ENCODE measurements around the gene FKBP6. TPM values are rescaled to one million over a fixed set of nuclear protein-coding genes. Genes with fewer than 3 reads are reported as not detected.
"Not testable (repeated sequence)": the region's sequence is repeated elsewhere in the genome, so short reads cannot be mapped to it uniquely, and the experiment has no call there.

The FKBP6 gene
- total RNA-seq, 2 experiments from 2014 or later = not detected

DNA sequence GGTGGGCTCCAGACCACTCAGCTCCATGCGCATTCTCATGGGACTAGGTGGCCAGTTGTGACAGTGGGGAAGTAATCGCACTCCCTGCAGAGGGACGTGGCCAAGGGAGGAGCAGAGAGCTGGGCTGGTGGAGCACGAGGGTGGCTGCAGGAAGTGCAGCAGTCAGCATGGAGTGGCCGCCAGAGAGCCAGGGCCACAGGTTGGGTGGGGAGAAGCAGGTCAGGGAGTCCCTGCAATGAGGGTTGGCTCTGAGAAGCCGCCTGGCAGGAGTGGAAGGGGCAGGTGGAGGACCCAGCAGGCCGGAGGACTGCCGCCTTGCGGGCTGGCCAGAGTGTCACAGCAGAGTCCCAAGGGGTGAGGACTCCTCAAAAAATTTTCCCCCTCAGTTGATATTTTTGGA, 26.2 kb downstream of the FKBP6 start:
- Mint-ChIP-seq H3K9me3 (ENCODE audit: low read depth) (no peaks in the 10 kb centered on the region), H3K27me3 (peaks cover 9% of the 10 kb centered on the region), H3K27ac (no peak overlapping the region), H3K4me3 (no peak overlapping the region), H3K36me3 (no peaks in the 10 kb centered on the region), H3K4me1 (peaks cover 6% of the 10 kb centered on the region)
- ATAC-seq = no peak
- no peak for DNase-seq
- CTCF ChIA-PET = no interaction called here

DNA sequence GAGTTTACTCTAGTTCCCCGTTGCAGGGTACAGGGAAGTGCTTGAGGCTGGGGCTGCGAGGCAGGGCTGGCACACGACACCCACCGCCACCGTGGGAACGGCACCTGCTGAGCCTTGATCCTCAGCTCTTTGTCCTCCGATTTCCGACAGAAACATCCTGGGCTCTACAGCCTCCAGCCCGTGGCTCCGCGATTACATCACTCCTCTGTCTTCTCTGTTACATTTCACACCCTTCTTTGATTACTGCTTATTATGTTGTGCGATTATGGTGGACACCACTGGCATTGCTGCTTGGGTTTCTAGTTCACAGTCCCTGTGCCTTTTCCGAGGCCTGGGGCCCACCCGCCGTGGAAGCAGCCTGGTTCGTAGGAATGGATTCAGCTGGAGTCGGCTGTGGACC, 26.9 kb downstream of the FKBP6 start:
- H3K36me3 Mint-ChIP-seq = no peaks in the 10 kb centered on the region
- ATAC-seq = no peak
- H3K4me1 Mint-ChIP-seq = peaks cover 6% of the 10 kb centered on the region
- CTCF ChIA-PET = no interaction called here
- H3K27ac Mint-ChIP-seq = no peak overlapping the region
- no peak overlapping the region for H3K4me3 Mint-ChIP-seq
- no peaks in the 10 kb centered on the region for H3K9me3 Mint-ChIP-seq (ENCODE audit: low read depth)
- no peak for DNase-seq
- H3K27me3 Mint-ChIP-seq = peaks cover 12% of the 10 kb centered on the region

DNA sequence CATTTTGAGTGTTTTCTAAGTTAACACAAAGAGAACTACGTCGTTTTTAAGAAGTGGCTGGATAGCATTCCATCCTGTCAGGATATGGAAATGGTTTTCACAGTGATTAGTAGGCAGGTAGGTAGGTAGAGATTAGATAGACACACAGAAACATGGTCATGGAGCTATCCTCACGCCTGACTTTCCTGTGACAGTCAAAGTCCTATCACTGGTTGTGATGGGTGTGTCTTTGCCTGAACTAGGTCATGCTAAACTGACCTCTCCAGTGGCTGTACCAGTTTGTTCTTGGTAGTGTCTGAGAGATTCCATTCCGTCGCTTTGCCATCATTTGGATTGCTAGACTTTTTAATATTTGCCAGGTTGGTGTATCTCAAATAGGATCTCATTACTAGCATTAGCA, 28.2 kb downstream of the FKBP6 start:
- ATAC-seq = no peak

DNA sequence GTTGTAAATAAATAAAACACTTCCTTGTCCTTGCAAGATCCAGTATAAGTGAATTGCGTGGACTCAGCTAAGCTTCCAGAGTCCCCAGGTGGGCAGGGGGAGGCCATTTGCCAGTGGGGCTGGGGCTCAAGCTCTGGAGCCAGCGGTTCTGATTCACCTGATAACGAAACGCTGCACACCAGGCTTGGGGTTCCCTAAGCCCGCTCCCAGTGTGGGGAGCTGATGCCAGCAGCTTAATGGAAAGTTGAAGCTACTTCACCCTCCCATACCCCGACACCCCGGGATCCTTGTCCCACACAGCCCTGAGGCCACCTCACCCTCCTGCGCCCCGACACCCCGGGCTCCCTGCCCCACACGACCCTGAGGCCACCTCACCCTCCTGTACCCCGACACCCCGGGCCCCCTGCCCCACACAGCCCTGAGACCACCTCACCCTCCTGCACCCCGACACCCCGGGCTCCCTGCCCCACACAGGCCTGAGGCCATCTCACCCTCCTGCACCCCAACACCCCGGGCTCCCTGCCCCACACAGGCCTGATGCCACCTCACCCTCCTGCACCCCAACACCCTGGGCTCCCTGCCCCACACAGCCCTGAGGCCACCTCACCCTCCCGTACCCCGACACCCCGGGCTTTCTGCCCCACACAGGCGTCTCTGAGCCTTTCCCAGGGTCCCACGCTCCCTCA, 30.8 kb downstream of the FKBP6 start:
- Mint-ChIP-seq H3K9me3 (ENCODE audit: low read depth) (no peaks in the 10 kb centered on the region), H3K27ac (no peak overlapping the region), H3K27me3 (peaks cover 12% of the 10 kb centered on the region), H3K4me3 (no peak overlapping the region), H3K4me1 (peaks cover 4% of the 10 kb centered on the region), H3K36me3 (no peaks in the 10 kb centered on the region)
- CTCF ChIA-PET = no interaction called here
- ATAC-seq (no peak), DNase-seq (no peak)

More for the DNA sequence above, 28.2 kb downstream of the FKBP6 start:
- CTCF ChIA-PET = no interaction called here
- Mint-ChIP-seq H3K27ac (no peak overlapping the region), H3K27me3 (peaks cover 12% of the 10 kb centered on the region), H3K9me3 (ENCODE audit: low read depth) (no peaks in the 10 kb centered on the region), H3K4me1 (peaks cover 6% of the 10 kb centered on the region), H3K4me3 (no peak overlapping the region), H3K36me3 (no peaks in the 10 kb centered on the region)
- DNase-seq = no peak

DNA sequence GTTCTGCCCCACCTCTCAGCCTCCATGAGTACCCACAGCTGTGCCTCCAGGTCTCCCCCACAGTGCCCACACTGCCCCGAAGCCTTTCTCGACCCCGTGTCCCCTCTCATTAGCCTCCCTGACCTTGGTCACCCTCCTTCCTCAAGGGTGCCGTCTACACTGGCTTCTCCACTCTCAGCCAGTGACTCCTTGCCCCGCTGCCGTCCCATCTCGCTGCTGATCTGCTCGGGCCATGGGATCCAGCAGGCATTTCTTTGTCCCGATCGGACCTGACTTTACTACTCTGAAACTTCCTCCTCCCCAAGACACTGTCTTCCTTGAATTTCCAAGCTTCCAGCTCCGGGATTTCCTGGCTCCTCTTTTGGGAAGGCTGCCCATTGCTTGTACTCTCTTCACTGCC, 31.3 kb downstream of the FKBP6 start:
- no peak overlapping the region for H3K4me3 Mint-ChIP-seq
- no peaks in the 10 kb centered on the region for H3K36me3 Mint-ChIP-seq
- H3K9me3 Mint-ChIP-seq (ENCODE audit: low read depth) = no peaks in the 10 kb centered on the region
- peaks cover 4% of the 10 kb centered on the region for H3K4me1 Mint-ChIP-seq
- CTCF ChIA-PET = no interaction called here
- H3K27me3 Mint-ChIP-seq = peaks cover 12% of the 10 kb centered on the region
- no peak for DNase-seq
- no peak for ATAC-seq
- H3K27ac Mint-ChIP-seq = no peak overlapping the region

DNA sequence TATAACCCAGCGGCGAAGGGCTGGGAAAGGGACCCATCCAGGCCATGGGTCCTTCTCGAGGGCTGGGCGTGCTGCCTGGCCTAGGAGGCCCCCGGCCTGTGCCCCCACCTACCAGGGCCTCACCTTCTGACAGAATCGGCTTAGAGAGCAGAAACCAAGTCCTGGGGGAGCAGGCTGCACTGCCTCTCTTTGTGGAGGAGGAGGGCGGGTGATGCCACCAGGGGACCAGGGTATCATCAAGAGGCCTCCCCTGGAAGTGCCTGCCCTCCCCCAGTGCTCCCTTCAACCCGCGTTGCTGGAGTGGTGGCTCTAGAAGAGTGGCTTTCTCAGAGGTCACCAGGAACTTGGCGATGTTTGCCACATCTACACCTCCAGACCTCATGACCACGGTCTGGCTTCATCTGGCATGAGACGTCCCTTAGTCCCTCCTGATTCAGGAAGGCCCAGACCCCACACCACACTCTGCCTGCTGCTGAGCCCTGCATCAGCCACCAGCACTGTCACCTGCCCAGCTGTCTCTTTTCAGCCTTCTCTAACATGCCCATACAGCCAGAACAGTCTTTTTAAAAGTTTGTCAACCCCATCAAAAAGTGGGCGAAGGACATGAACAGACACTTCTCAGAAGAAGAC, 31.9 kb downstream of the FKBP6 start:
- Mint-ChIP-seq H3K27me3 (peaks cover 12% of the 10 kb centered on the region), H3K27ac (no peak overlapping the region), H3K4me3 (no peak overlapping the region), H3K9me3 (ENCODE audit: low read depth) (no peaks in the 10 kb centered on the region), H3K4me1 (peaks cover 4% of the 10 kb centered on the region), H3K36me3 (no peaks in the 10 kb centered on the region)
- ATAC-seq (no peak), DNase-seq (no peak)
- CTCF ChIA-PET = no interaction called here

DNA sequence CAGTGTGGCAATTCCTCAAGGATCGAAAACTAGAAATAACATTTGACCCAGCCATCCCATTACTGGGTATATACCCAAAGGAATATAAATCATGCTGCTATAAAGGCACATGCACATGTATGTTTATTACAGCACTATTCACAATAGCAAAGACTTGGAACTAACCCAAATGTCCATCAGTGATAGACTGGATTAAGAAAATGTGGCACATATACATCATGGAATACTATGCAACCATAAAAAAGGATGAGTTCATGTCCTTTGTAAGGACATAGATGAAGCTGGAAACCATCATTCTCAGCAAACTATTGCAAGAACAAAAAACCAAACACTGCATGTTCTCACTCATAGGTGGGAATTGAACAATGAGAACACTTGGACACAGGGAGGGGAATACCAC, 32.6 kb downstream of the FKBP6 start:
- DNase-seq; H3K4me3 Mint-ChIP-seq; H3K36me3 Mint-ChIP-seq; H3K4me1 Mint-ChIP-seq; ATAC-seq; CTCF ChIA-PET; H3K9me3 Mint-ChIP-seq (ENCODE audit: low read depth); H3K27ac Mint-ChIP-seq: not testable (repeated sequence)
- H3K27me3 Mint-ChIP-seq = peaks cover 12% of the 10 kb centered on the region

DNA sequence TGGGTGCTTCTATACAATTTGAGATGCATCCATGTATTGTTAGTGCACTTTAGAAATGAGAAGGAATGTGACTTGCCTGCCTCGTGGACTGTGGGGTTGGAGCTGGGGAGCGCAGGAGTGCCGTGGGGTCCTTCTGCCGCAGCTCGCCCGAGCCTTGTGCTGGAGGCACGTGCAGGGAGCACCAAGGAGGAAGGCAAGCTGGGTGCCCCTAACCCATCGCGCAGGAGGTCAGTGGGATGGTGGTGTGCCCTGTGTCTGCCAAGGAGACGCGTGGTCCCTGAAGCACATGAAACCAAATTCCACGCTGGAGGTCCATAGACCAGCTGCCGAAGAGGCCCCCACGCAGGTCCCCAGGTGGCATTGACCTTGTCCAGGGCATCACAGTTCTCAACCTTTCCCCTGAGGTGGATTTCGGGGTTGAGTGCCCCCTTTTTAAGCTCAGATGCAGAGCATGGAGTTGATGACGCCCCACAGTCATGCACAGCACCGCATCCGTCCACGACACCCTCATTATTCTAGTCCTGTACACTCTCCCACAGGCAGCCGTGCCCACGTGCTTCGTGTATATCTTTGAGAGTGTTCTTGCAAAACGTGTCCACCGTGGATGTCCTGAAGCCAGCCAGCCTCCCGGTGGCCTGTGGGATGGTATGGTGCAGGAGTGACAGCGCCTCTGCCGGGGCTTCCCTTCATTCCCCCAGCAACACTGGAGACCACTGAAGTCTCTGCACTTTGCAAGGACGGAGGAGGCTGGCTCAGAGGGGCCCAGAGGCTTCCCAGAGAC, 35.5 kb downstream of the FKBP6 start:
- no peaks in the 10 kb centered on the region for H3K4me1 Mint-ChIP-seq
- H3K27ac Mint-ChIP-seq = no peak overlapping the region
- no peak for DNase-seq
- H3K36me3 Mint-ChIP-seq = no peaks in the 10 kb centered on the region
- CTCF ChIA-PET = interaction anchor here (0.6 kb wide), 1 partner anchor 1646 kb away, joined by 3 read pairs; no protein-coding TSS in a partner anchor
- no peaks in the 10 kb centered on the region for H3K9me3 Mint-ChIP-seq (ENCODE audit: low read depth)
- no peak for ATAC-seq
- H3K4me3 Mint-ChIP-seq = no peak overlapping the region
- H3K27me3 Mint-ChIP-seq = peaks cover 11% of the 10 kb centered on the region

DNA sequence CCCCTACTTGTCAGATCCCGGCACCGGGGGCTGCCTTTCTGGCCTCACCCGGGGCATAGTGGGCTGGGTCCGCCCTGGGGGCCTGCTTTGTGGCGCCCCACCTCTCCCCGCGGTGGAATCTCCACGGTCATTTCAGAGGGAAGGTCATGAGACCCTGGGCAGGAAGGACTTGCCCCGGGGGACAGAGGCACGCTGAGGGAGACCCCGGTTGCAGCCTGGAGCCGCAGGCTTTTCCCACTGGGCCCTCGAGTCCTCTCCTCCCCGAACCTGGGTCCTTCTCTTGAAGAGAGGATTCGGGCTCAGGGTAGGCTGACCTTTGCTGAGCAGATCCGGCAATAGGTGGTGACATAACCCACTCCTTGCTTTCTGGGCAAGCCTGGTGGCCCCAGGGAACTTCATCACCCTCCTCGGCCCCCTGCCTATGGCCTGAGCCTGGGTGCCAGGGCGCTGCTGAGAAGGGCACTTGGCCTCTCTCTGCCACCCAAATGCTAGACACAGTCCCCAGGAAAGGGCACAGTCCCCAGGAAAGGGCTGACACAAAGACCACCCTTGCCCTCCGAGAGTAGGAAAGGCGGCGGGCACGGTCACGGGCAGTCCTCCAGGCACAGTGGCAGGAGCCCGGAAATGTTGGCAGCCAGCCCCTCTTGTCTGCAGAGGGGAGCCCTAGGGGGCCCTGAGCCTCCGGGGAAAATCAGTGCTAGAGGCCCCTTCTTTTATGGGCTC, 36.2 kb downstream of the FKBP6 start:
- DNase-seq (no peak), ATAC-seq (no peak)
- H3K4me3 Mint-ChIP-seq = no peak overlapping the region
- H3K9me3 Mint-ChIP-seq (ENCODE audit: low read depth) = no peaks in the 10 kb centered on the region
- no peak overlapping the region for H3K27ac Mint-ChIP-seq
- CTCF ChIA-PET = interaction anchor here (0.6 kb wide), 1 partner anchor 1645 kb away, joined by 3 read pairs; no protein-coding TSS in a partner anchor
- peaks cover 9% of the 10 kb centered on the region for H3K27me3 Mint-ChIP-seq
- no peaks in the 10 kb centered on the region for H3K36me3 Mint-ChIP-seq
- no peaks in the 10 kb centered on the region for H3K4me1 Mint-ChIP-seq

DNA sequence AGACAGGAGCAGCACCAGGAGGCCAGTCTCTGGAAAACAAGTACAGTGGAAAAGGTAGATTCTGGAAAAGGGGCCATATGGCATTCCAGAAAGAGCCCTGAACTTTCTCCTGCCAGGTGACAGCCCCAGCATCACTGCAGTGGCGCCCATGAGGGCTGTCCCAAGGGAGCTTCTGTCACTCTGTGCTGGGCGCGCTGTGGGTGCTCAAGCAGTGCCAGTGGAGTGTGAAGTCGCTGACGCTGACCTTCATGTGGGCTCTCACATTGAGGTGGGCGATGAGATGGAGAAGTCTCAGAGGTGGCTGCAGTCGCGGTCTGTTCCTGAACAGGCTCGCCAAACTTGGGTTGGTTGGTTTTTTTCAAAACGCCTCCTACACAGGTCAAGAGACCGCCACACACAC, 38.2 kb downstream of the FKBP6 start:
- no peaks in the 10 kb centered on the region for H3K36me3 Mint-ChIP-seq
- H3K4me1 Mint-ChIP-seq = no peaks in the 10 kb centered on the region
- no peaks in the 10 kb centered on the region for H3K9me3 Mint-ChIP-seq (ENCODE audit: low read depth)
- H3K4me3 Mint-ChIP-seq = no peak overlapping the region
- CTCF ChIA-PET = no interaction called here
- ATAC-seq (no peak), DNase-seq (no peak)
- H3K27ac Mint-ChIP-seq = no peak overlapping the region
- peaks cover 6% of the 10 kb centered on the region for H3K27me3 Mint-ChIP-seq

DNA sequence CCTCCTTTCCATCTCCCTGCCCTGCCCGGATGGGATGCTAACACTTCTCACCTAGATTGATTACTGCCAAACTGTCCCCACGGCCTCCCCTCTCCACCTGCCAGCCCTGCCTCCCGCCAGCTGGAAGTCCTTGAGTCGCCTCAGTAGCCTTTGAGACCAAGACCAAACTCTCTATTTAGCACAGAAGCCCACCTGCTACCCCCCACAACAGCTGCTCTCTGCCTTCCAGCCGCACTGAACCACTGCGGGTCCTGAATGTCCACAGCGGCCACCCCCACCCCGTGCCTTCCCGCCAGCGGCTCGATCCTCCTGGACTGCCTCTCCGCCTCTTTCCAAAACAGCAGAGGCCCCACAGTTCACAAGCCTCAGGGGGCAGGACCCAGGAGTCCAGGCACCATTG, 39.0 kb downstream of the FKBP6 start:
- Mint-ChIP-seq H3K4me1 (no peaks in the 10 kb centered on the region), H3K4me3 (no peak overlapping the region), H3K27ac (no peak overlapping the region), H3K27me3 (peaks cover 6% of the 10 kb centered on the region), H3K9me3 (ENCODE audit: low read depth) (no peaks in the 10 kb centered on the region), H3K36me3 (no peaks in the 10 kb centered on the region)
- CTCF ChIA-PET = no interaction called here
- DNase-seq (no peak), ATAC-seq (no peak)

DNA sequence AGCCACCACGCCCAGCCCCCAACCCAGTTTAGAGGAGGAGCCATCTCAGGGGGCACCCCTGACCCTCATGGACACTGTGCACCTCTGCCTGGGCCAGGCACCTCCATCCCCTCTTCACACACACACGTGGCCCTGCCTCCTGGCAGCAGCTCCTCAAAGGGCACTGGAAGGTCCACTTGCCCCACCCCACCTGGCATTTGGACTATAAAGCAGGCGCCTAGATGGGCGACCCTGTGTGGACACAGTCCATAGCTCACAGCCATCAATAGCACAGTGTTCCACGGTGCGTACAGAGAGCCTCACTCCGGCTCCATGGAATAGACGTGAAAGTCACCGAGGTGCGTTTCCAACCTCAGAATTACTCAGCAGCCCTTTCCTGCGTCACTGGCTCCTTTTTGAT, 41.0 kb downstream of the FKBP6 start:
- peaks cover 6% of the 10 kb centered on the region for H3K27me3 Mint-ChIP-seq
- ATAC-seq (no peak), DNase-seq (no peak)
- CTCF ChIA-PET = no interaction called here
- no peaks in the 10 kb centered on the region for H3K36me3 Mint-ChIP-seq
- no peaks in the 10 kb centered on the region for H3K9me3 Mint-ChIP-seq (ENCODE audit: low read depth)
- H3K27ac Mint-ChIP-seq = no peak overlapping the region
- no peaks in the 10 kb centered on the region for H3K4me1 Mint-ChIP-seq
- no peak overlapping the region for H3K4me3 Mint-ChIP-seq

DNA sequence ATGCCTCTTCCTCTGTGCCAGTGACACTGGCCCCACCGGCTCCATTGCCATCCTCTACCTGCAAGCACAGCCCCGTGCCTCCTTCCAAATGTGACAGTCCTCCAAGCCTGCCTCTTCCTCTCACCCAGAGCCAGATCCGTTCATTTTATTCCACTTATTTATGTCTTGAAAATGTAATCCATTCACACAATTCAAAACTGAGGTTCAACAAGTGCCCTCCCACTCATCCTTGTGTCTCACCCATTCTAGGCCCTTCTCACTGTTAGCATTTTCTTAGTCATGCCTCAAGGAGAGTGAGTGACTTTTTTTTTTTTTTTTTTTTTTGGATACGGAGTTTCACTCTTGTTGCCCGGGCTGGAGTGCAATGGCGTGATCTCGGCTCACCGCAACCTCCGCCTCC, 41.7 kb downstream of the FKBP6 start:
- Mint-ChIP-seq H3K4me3 (no peak overlapping the region), H3K27ac (no peak overlapping the region), H3K9me3 (ENCODE audit: low read depth) (no peaks in the 10 kb centered on the region), H3K4me1 (no peaks in the 10 kb centered on the region), H3K27me3 (peaks cover 6% of the 10 kb centered on the region), H3K36me3 (no peaks in the 10 kb centered on the region)
- no peak for ATAC-seq
- no peak for DNase-seq
- CTCF ChIA-PET = no interaction called here
